Tibial nerve (tissue), 3 donors: ENCODE measurements around the gene PTBP3.

Experiments
- POLR2A ChIP-seq, 2 donors: fragments of 450-650 bp; IDR thresholded peaks; one replicate each; pipeline ENCODE4 v1.6.1; 2017; ENCODE audit warnings: antibody characterized with exemption in 2 of 2, mild to moderate bottlenecking in 2 of 2, moderate library complexity in 2 of 2
- TF ChIP-seq, protein P1 (sequence below), 5 experiments: fragments of 200-600 bp in 3 of 5; fragments of 450-650 bp in 2 of 5; sonication (generic) in 3 of 5; IDR thresholded peaks; one replicate each; pipeline ENCODE4 v1.5.1; 2016 to 2019; ENCODE audit warnings: antibody characterized with exemption in 5 of 5, mild to moderate bottlenecking in 3 of 5, moderate library complexity in 2 of 5

DNA sequence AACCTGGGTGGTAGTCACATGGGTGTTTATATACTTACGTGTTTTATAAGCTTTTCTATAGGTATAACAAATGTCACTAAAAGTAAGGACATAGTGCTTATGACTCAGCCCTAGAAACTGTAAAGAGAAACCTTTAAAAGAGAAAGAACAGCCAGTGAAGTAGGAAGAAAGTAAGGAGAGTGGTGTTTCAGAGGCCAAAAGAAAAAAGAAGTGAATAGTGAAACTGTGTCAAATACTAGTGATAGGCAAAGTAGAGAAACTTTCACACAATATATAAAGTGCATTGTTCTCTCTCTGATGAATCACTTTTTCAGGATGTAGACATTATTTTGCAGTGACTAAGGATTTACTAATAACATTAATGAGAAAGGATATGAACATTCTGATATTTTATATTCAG is 84.1 kb downstream of the PTBP3 start:
- TF ChIP-seq, protein P1, sequence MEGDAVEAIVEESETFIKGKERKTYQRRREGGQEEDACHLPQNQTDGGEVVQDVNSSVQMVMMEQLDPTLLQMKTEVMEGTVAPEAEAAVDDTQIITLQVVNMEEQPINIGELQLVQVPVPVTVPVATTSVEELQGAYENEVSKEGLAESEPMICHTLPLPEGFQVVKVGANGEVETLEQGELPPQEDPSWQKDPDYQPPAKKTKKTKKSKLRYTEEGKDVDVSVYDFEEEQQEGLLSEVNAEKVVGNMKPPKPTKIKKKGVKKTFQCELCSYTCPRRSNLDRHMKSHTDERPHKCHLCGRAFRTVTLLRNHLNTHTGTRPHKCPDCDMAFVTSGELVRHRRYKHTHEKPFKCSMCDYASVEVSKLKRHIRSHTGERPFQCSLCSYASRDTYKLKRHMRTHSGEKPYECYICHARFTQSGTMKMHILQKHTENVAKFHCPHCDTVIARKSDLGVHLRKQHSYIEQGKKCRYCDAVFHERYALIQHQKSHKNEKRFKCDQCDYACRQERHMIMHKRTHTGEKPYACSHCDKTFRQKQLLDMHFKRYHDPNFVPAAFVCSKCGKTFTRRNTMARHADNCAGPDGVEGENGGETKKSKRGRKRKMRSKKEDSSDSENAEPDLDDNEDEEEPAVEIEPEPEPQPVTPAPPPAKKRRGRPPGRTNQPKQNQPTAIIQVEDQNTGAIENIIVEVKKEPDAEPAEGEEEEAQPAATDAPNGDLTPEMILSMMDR (IDR thresholded peaks at IDR 0.05) = no peak
- TF ChIP-seq POLR2A (IDR thresholded peaks at IDR 0.05) = no peak
